Measurements from ENCODE around the gene PEAR1. TPM values are rescaled to one million over a fixed set of nuclear protein-coding genes. Genes with fewer than 3 reads are reported as not detected.

PEAR1 gene, protein sequence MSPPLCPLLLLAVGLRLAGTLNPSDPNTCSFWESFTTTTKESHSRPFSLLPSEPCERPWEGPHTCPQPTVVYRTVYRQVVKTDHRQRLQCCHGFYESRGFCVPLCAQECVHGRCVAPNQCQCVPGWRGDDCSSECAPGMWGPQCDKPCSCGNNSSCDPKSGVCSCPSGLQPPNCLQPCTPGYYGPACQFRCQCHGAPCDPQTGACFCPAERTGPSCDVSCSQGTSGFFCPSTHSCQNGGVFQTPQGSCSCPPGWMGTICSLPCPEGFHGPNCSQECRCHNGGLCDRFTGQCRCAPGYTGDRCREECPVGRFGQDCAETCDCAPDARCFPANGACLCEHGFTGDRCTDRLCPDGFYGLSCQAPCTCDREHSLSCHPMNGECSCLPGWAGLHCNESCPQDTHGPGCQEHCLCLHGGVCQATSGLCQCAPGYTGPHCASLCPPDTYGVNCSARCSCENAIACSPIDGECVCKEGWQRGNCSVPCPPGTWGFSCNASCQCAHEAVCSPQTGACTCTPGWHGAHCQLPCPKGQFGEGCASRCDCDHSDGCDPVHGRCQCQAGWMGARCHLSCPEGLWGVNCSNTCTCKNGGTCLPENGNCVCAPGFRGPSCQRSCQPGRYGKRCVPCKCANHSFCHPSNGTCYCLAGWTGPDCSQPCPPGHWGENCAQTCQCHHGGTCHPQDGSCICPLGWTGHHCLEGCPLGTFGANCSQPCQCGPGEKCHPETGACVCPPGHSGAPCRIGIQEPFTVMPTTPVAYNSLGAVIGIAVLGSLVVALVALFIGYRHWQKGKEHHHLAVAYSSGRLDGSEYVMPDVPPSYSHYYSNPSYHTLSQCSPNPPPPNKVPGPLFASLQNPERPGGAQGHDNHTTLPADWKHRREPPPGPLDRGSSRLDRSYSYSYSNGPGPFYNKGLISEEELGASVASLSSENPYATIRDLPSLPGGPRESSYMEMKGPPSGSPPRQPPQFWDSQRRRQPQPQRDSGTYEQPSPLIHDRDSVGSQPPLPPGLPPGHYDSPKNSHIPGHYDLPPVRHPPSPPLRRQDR
- total RNA-seq: 10 to 100 TPM in 2 of 4 donors, 1 to 10 TPM in 2; 7.0 to 10.7 (median 9.1) TPM

- ATAC-seq: peak; percentile 20
- no peaks in the 10 kb centered on the region for H3K9me3 ChIP-seq
- peaks cover 0 to 65% (median 12%) of the 10 kb centered on the region in 3 donors for H3K4me1 ChIP-seq
- no peaks in the 10 kb centered on the region for H3K36me3 ChIP-seq
- peak within 1 kb of the TSS; percentile 18 to 58 for H3K4me3 ChIP-seq
- peak within 1 kb of the TSS; percentile 22 to 90 (median 84) for H3K27ac ChIP-seq
- peaks cover 58% of the 10 kb centered on the region for H3K27me3 ChIP-seq
- TF ChIP-seq POLR2AphosphoS5 (IDR thresholded peaks at IDR 0.05) (no peak), EP300 (IDR thresholded peaks at IDR 0.05) (no peak), POLR2A (IDR thresholded peaks at IDR 0.05) (no peak)
- TF ChIP-seq, protein P1, sequence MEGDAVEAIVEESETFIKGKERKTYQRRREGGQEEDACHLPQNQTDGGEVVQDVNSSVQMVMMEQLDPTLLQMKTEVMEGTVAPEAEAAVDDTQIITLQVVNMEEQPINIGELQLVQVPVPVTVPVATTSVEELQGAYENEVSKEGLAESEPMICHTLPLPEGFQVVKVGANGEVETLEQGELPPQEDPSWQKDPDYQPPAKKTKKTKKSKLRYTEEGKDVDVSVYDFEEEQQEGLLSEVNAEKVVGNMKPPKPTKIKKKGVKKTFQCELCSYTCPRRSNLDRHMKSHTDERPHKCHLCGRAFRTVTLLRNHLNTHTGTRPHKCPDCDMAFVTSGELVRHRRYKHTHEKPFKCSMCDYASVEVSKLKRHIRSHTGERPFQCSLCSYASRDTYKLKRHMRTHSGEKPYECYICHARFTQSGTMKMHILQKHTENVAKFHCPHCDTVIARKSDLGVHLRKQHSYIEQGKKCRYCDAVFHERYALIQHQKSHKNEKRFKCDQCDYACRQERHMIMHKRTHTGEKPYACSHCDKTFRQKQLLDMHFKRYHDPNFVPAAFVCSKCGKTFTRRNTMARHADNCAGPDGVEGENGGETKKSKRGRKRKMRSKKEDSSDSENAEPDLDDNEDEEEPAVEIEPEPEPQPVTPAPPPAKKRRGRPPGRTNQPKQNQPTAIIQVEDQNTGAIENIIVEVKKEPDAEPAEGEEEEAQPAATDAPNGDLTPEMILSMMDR (IDR thresholded peaks at IDR 0.05): no peak
- WGBS, 2 donors (ENCODE audit: low coverage in 1 of 2): 0 to 11% methylated on average over 1 to 13 of the region's 60 CpGs
These were observed at the start of gene PEAR1 for GRCh38 chr1:156893048-156893953. TSS of gene PEAR1 (plus strand) at chr1:156893718. CDS start at chr1:156903927, 10,209 bp downstream.

DNA sequence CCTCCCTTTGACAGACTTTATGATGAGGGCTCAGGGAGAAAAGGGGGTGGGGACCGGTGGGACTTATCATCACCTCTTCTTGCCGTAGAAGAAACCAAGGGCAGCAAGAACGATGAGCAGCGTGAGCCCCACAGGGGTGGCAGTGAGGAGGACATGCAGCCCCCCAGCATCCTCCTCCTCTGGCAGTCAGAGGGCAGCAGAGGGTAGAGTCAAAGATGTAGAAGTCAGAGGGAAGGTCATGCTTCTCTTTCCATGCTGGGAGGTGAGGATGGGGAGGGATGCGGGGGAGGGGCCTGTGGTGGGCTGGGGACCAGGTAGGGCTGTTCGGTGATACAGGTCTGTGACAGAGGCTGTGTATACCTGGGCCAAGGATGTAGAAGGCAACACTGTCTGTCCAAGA lies 49.4 kb upstream of the PEAR1 start:
- Histone ChIP-seq H3K27me3 (peaks cover 98% of the 10 kb centered on the region), H3K4me1 (peaks cover 0 to 23% (median 0%) of the 10 kb centered on the region in 3 donors), H3K36me3 (no peaks in the 10 kb centered on the region), H3K27ac (no peak overlapping the region), H3K4me3 (no peak overlapping the region), H3K9me3 (no peaks in the 10 kb centered on the region)
- WGBS, 2 donors (ENCODE audit: low coverage in 1 of 2): 33% methylated on average over 4 of the region's 6 CpGs; no CpG with 5 or more reads in 1 of the 2 donors
- TF ChIP-seq EP300 (IDR thresholded peaks at IDR 0.05) (no peak), POLR2A (IDR thresholded peaks at IDR 0.05) (no peak), POLR2AphosphoS5 (IDR thresholded peaks at IDR 0.05) (no peak)
- TF ChIP-seq, protein P1 (IDR thresholded peaks at IDR 0.05): no peak
- no peak for ATAC-seq

- Histone ChIP-seq H3K4me3 (no peak overlapping the region), H3K4me1 (peaks cover 0 to 23% (median 0%) of the 10 kb centered on the region in 3 donors), H3K9me3 (no peaks in the 10 kb centered on the region), H3K27me3 (peaks cover 98% of the 10 kb centered on the region), H3K27ac (no peak overlapping the region), H3K36me3 (no peaks in the 10 kb centered on the region)
- TF ChIP-seq, protein P1 (IDR thresholded peaks at IDR 0.05): no peak
- TF ChIP-seq EP300 (IDR thresholded peaks at IDR 0.05): no peak
- no peak for TF ChIP-seq POLR2AphosphoS5 (IDR thresholded peaks at IDR 0.05)
- TF ChIP-seq POLR2A (IDR thresholded peaks at IDR 0.05): no peak
- 50% methylated on average over 2 of the region's 14 CpGs; no CpG with 5 or more reads in 1 of the 2 donors for WGBS, 2 donors (ENCODE audit: low coverage in 1 of 2)
- ATAC-seq: no peak
These were observed 48.9 kb upstream of the PEAR1 start for GRCh38 chr1:156844638-156845037.
